Endothelial cell of umbilical vein (primary cell): ENCODE data around the gene PLEKHA6.

Experiments used
- EZH2 ChIP-seq: IDR thresholded peaks from 2 replicates; pipeline ENCODE4 v1.6.1; 2012; ENCODE audit warnings: borderline replicate concordance, low read depth, mild to moderate bottlenecking, moderate library complexity, low read length, inconsistent platforms; ENCODE audit not compliant: severe bottlenecking
- FOS ChIP-seq: IDR thresholded peaks from 2 replicates; pipeline ENCODE4 v1.6.1; 2011; ENCODE audit warnings: mild to moderate bottlenecking, low read length, moderate library complexity, borderline replicate concordance; ENCODE audit not compliant: insufficient read depth
- GATA2 ChIP-seq: IDR thresholded peaks from 2 replicates; pipeline ENCODE4 v1.7.0; 2011; ENCODE audit warnings: low read depth, mild to moderate bottlenecking, moderate library complexity, mixed read lengths, low read length; ENCODE audit not compliant: insufficient read length, insufficient read depth
- JUN ChIP-seq: IDR thresholded peaks from 2 replicates; pipeline ENCODE4 v1.6.1; 2011; ENCODE audit warnings: borderline replicate concordance, low read depth; ENCODE audit not compliant: insufficient read length, insufficient read depth
- MAX ChIP-seq: IDR thresholded peaks from 2 replicates; pipeline ENCODE4 v1.6.1; 2011; ENCODE audit not compliant: insufficient read depth, insufficient read length
- MYC ChIP-seq: IDR thresholded peaks from one replicate; pipeline ENCODE4 v1.6.1; 2011; ENCODE audit warnings: mild to moderate bottlenecking, low read depth, low read length
- POLR2A ChIP-seq: IDR thresholded peaks from 2 replicates; pipeline ENCODE4 v1.6.1; 2012; ENCODE audit warnings: low read depth, mild to moderate bottlenecking, control low read depth, low read length
- POLR2AphosphoS5 ChIP-seq: IDR thresholded peaks from 2 replicates; pipeline ENCODE4 v1.6.1; 2012; ENCODE audit warnings: low read depth, mild to moderate bottlenecking, control low read depth, low read length, moderate library complexity; ENCODE audit not compliant: insufficient read depth
- TF ChIP-seq, protein P1 (sequence below), 2 donors: IDR thresholded peaks; 1 replicate in 1 of 2; 2 replicates in 1 of 2; pipeline ENCODE4 v1.5.1; 2011; ENCODE audit warnings: low read length in 2 of 2, mild to moderate bottlenecking in 2 of 2, moderate library complexity in 2 of 2, control low read depth in 1 of 2, inconsistent platforms in 1 of 2, low read depth in 1 of 2; ENCODE audit not compliant: insufficient read depth in 1 of 2; ENCODE audit errors: extremely low read depth in 1 of 2

- TF ChIP-seq, protein P1, sequence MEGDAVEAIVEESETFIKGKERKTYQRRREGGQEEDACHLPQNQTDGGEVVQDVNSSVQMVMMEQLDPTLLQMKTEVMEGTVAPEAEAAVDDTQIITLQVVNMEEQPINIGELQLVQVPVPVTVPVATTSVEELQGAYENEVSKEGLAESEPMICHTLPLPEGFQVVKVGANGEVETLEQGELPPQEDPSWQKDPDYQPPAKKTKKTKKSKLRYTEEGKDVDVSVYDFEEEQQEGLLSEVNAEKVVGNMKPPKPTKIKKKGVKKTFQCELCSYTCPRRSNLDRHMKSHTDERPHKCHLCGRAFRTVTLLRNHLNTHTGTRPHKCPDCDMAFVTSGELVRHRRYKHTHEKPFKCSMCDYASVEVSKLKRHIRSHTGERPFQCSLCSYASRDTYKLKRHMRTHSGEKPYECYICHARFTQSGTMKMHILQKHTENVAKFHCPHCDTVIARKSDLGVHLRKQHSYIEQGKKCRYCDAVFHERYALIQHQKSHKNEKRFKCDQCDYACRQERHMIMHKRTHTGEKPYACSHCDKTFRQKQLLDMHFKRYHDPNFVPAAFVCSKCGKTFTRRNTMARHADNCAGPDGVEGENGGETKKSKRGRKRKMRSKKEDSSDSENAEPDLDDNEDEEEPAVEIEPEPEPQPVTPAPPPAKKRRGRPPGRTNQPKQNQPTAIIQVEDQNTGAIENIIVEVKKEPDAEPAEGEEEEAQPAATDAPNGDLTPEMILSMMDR (IDR thresholded peaks at IDR 0.05; ENCODE audit: extremely low read depth in 1 of 2, insufficient read depth in 1 of 2, low read depth in 1 of 2, low read length in 2 of 2): no peak
- TF ChIP-seq POLR2A (no peak), EZH2 (no peak), POLR2AphosphoS5 (no peak), JUN (no peak), FOS (no peak), GATA2 (no peak), MYC (no peak), MAX (no peak)
Measured at GRCh38 chr1:204331847-204332487, 27.8 kb downstream of the PLEKHA6 start.
